ENCODE measurements around the gene CERS6. TPM values are rescaled to one million over a fixed set of nuclear protein-coding genes. Genes with fewer than 3 reads are reported as not detected.

Gene CERS6
- total RNA-seq, 4 donors from 2014 or later, result 17.6 to 31.1 (median 24.1) TPM

GRCh38 chr2:168732100-168732499 lies 276.0 kb downstream of the CERS6 start:
- intact Hi-C loops (cut with DNase I), result no loop called here
- no peak for DNase-seq

GRCh38 chr2:168732506-168732905 lies 276.4 kb downstream of the CERS6 start:
- Histone ChIP-seq H3K27ac (no peak overlapping the region), H3K4me1 (no peaks in the 10 kb centered on the region), H3K36me3 (peaks cover 0 to 11% (median 0%) of the 10 kb centered on the region in 3 donors), H3K27me3 (no peaks in the 10 kb centered on the region), H3K9me3 (no peaks in the 10 kb centered on the region), H3K4me3 (no peak overlapping the region)
- TF ChIP-seq POLR2A (IDR thresholded peaks at IDR 0.05), result no peak
- TF ChIP-seq CTCF (IDR thresholded peaks at IDR 0.05), result no peak
- intact Hi-C loops (cut with DNase I), result no loop called here
- no peak for DNase-seq

More at GRCh38 chr2:168732100-168732499, 276.0 kb downstream of the CERS6 start:
- WGBS, 2 donors, result 85 to 93% methylated on average over 2 of the region's 2 CpGs
- H3K36me3 ChIP-seq, result peaks cover 0 to 11% (median 0%) of the 10 kb centered on the region in 3 donors
- no peaks in the 10 kb centered on the region for H3K27me3 ChIP-seq
- H3K4me1 ChIP-seq, result no peaks in the 10 kb centered on the region
- H3K4me3 ChIP-seq, result no peak overlapping the region
- no peaks in the 10 kb centered on the region for H3K9me3 ChIP-seq
- no peak for TF ChIP-seq POLR2A (IDR thresholded peaks at IDR 0.05)
- no peak for TF ChIP-seq CTCF (IDR thresholded peaks at IDR 0.05)
- H3K27ac ChIP-seq, result no peak overlapping the region

- DNase-seq, result no peak
- Histone ChIP-seq H3K27me3 (no peaks in the 10 kb centered on the region), H3K36me3 (peaks cover 0 to 10% (median 0%) of the 10 kb centered on the region in 3 donors), H3K27ac (no peak overlapping the region), H3K4me1 (no peaks in the 10 kb centered on the region), H3K9me3 (no peaks in the 10 kb centered on the region), H3K4me3 (no peak overlapping the region)
- intact Hi-C loops (cut with DNase I), result no loop called here
- TF ChIP-seq CTCF (IDR thresholded peaks at IDR 0.05) (no peak), POLR2A (IDR thresholded peaks at IDR 0.05) (no peak)
- WGBS, 2 donors, result 85 to 86% methylated on average over 6 of the region's 6 CpGs
Measured at GRCh38 chr2:168734199-168734760, 278.2 kb downstream of the CERS6 start.

- no peak overlapping the region for H3K4me3 ChIP-seq
- no peak overlapping the region for H3K27ac ChIP-seq
- no peaks in the 10 kb centered on the region for H3K4me1 ChIP-seq
- WGBS, 2 donors, result 86% methylated on average over 12 of the region's 12 CpGs
- intact Hi-C loops (cut with DNase I), result no loop called here
- DNase-seq, result no peak
- no peaks in the 10 kb centered on the region for H3K27me3 ChIP-seq
- peaks cover 0 to 11% (median 0%) of the 10 kb centered on the region in 3 donors for H3K36me3 ChIP-seq
- no peaks in the 10 kb centered on the region for H3K9me3 ChIP-seq
- TF ChIP-seq CTCF (IDR thresholded peaks at IDR 0.05), result no peak
- no peak for TF ChIP-seq POLR2A (IDR thresholded peaks at IDR 0.05)
Measured at GRCh38 chr2:168736649-168737445, 280.8 kb downstream of the CERS6 start.

GRCh38 chr2:168738062-168738461 lies 282.0 kb downstream of the CERS6 start:
- DNase-seq, result no peak
- H3K9me3 ChIP-seq, result no peaks in the 10 kb centered on the region
- H3K27ac ChIP-seq, result no peak overlapping the region
- TF ChIP-seq POLR2A (IDR thresholded peaks at IDR 0.05) (no peak), CTCF (IDR thresholded peaks at IDR 0.05) (no peak)
- 58 to 100% methylated on average over 1 of the region's 1 CpG for WGBS, 2 donors
- H3K4me1 ChIP-seq, result no peaks in the 10 kb centered on the region
- intact Hi-C loops (cut with DNase I), result no loop called here
- no peaks in the 10 kb centered on the region for H3K27me3 ChIP-seq
- H3K4me3 ChIP-seq, result no peak overlapping the region
- H3K36me3 ChIP-seq, result peaks cover 0 to 4% (median 0%) of the 10 kb centered on the region in 3 donors

Data from esophagus squamous epithelium (tissue), 5 donors.